GF-D8 (cell line): ENCODE data around the gene RFTN1.

Source experiments
- DNase-seq: peaks from one replicate; lab custom pipeline; 2025; lab: John Stamatoyannopoulos, UW

RFTN1 gene

DNA sequence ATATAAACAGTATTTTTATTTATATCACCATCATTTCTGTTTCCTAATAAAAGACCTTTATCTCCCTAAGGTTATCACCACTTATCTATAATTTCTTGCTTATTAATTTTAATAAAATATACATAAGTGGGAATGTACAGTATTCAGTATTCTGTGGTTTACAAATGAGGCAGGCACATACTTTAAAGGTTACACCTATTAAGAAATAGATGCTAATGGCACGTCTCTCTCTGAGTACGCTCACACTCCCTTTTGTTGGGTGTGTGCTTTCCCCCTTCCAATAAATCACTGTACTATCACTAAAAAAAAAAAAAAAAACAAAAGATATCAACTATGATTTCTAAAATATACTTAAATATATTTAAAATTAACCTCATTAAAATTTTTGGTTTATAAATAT lies 239.6 kb downstream of the RFTN1 start:
- no peak for DNase-seq

- no peak for DNase-seq
Measured at GRCh38 chr3:16272588-16272987, 240.9 kb downstream of the RFTN1 start.

DNA sequence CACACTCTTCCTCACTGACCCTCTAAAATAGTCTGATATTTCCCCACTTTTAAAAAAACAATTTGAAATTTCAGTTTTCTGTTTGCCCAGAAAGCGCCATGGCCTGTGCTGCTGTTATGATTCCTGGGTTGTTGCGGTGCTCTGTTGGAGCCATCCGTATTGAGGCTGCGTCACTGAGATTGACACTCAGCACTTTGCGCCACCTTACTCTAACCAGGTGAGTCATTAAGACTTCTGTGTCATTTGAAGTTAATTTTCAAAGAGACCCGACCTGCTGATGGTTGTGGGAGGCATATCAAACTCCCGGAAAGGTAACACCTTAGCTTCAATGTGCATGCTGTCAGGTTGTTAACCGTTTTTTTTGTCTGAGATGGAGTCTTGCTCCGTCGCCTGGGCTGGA lies 242.6 kb downstream of the RFTN1 start:
- DNase-seq: no peak

- no peak for DNase-seq
Measured at GRCh38 chr3:16266714-16267113, 246.8 kb downstream of the RFTN1 start.
